GM13976 (cell line): Measurements from ENCODE around the gene CTRB1.
A peak's percentile ranks its signal among the peaks of the same experiment; 100 is the strongest.

Experiments
- DNase-seq: peaks from one replicate; pipeline ENCODE4 v3.0.0; 2012; ENCODE audit warnings: low spot score
- in situ Hi-C: fragments of 300-500 bp; cut with MboI; formaldehyde crosslinking; loops from one replicate; pipeline ENCODE4 v1.12.0; 2022; ENCODE audit warnings: low sequenced_read_pairs, mixed read lengths, inconsistent platforms; ENCODE audit not compliant: unreplicated experiment
- TF ChIP-seq, protein P1 (sequence below): IDR thresholded peaks from 2 replicates; pipeline ENCODE4 v1.5.1; 2012; ENCODE audit warnings: borderline replicate concordance, mild to moderate bottlenecking; ENCODE audit not compliant: insufficient read depth; ENCODE audit errors: extremely low read depth, missing control alignments, control extremely low read depth

The CTRB1 gene

DNA sequence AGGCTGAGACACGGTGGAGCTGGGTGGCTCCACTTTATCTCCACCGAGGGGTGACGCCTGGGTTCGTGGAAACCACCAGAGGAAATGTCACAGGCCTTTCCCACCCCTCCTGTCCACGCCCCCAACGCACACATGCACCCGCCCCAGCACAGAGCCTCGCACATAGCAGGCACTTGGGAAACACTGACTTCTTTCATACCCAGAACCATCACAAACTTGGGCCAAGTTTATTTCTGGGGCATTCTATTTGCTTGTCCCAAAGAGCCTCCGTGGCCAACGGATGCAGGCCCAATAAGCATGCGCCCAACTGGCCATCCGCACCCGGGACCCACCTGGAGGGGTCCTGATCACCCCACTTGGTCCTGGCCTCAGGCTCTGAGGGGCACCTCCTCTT, 29.4 kb downstream of the CTRB1 start:
- no peak for DNase-seq
- TF ChIP-seq, protein P1, sequence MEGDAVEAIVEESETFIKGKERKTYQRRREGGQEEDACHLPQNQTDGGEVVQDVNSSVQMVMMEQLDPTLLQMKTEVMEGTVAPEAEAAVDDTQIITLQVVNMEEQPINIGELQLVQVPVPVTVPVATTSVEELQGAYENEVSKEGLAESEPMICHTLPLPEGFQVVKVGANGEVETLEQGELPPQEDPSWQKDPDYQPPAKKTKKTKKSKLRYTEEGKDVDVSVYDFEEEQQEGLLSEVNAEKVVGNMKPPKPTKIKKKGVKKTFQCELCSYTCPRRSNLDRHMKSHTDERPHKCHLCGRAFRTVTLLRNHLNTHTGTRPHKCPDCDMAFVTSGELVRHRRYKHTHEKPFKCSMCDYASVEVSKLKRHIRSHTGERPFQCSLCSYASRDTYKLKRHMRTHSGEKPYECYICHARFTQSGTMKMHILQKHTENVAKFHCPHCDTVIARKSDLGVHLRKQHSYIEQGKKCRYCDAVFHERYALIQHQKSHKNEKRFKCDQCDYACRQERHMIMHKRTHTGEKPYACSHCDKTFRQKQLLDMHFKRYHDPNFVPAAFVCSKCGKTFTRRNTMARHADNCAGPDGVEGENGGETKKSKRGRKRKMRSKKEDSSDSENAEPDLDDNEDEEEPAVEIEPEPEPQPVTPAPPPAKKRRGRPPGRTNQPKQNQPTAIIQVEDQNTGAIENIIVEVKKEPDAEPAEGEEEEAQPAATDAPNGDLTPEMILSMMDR = no peak
- in situ Hi-C loops = no loop called here

DNA sequence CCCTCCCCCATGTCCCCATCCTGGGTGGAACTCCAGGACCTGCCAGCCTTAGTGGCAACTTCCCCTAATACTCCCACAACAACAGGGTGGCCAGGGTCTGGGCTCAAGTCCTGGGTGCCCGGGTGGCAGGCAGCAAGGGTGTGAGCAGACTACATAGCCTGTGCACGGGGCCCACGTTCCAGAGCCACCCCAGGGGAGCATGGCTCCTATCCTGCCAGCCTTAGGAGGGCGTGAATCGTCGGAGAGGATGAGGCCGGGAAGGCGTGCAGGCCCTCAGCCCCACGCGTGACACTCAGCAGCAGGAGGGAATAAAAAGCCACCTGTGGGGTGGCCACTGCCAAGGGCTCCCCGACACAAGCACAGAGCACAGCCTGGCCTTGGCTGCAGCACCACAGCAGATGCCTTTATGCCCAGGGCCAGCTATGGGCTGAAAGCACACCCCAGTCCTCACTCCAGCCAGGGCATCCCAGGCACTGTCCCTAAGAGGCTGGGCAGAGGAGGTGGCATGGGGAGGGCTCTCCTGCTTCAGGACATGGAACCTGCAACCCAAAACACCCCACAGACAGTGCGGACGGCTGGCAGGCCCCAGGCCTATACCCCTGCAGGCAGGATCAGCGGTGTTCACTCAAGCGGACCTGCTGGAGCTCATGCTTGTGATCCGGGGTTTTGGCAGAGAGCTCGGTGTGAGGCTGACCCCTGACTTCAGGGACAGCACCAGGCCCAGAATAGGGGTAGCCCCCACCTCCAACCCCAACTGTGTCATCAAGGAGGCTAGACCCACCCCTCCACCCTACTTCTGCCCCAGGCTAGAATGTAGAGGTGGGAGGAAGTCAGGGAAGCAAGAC, 30.0 kb downstream of the CTRB1 start:
- TF ChIP-seq, protein P1 = no peak
- no peak for DNase-seq
- in situ Hi-C loops = no loop called here

DNA sequence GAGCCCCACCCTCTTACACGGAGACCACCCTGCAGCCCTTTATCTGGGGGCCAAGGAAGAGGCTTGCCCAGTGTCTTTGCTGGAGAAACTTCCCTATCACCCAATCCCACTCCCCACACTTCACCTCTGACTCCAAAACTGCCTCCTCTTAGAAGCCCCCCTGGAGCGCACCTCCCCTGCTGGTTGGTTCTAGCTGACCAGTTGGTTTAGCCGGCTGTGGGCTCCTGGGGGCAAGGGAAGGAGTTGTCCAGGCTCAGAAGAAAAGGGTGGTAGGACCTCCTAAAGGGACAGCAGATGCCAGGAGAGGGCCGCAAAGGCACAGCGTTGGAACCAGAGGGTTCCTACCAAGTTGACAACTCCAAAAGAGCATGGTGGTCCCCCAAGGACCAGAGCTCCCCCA, 30.7 kb downstream of the CTRB1 start:
- DNase-seq = no peak
- in situ Hi-C loops = no loop called here
- TF ChIP-seq, protein P1 = no peak

DNA sequence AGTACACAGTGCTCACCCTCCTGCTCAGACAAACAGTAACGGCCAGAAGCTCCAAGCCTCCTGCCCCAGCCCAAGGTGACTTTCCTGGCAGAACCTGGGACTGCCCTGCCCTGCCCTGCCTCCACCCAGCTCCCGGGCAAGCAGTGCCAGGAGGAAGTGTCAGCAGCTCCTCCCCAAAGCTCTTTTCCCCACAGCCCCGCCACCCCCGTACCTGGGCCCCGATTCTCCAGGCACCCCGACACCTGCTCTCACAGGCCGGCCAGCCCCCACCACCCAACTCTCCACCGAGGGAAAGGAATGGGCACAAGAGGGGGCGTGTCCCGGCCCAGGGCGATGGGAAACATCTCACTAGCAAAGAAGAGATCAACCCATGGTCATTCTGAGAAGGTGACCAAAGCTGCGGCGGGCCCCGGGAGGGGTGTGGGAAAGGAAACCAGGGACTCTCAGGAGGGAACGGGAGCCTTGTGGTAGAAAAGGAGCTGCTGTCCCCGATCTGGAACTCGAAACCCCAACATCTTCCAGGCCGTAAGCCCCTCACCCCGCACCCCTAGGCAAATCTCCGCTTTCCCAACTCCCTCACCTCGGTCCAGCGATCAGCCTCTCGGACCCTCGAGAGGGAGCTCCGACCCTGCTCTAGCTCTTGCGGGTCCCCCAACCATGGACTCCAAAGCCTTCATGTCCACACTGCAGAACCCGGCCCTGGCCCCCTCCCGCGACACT, 31.5 kb downstream of the CTRB1 start:
- in situ Hi-C loops = no loop called here
- TF ChIP-seq, protein P1 = no peak
- DNase-seq = no peak

DNA sequence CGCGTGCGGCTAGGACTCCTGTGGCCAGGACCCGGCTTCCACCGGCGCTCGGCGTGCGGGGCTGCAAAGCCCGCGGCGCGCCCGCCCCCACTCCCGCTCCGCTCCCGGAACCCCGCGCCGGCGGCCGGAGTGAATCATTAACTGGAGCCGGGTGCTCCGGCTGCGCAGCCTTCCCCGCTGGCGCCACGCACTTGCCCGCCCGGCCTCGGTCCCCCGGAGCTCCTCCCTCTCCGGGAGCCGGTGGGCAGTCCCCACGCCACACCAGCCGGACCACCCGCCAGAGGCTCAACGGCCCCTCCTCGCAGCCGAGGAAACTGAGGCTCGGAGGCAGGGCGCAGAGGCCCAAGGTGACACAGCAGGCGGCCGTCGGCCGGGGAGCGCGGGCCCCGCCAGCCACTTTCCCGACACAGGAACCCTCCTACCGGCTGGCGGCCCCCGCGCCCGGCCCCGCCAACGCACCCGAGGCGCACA, 32.1 kb downstream of the CTRB1 start:
- DNase-seq = peak; percentile 70
- in situ Hi-C loops = no loop called here
- TF ChIP-seq, protein P1 = no peak

DNA sequence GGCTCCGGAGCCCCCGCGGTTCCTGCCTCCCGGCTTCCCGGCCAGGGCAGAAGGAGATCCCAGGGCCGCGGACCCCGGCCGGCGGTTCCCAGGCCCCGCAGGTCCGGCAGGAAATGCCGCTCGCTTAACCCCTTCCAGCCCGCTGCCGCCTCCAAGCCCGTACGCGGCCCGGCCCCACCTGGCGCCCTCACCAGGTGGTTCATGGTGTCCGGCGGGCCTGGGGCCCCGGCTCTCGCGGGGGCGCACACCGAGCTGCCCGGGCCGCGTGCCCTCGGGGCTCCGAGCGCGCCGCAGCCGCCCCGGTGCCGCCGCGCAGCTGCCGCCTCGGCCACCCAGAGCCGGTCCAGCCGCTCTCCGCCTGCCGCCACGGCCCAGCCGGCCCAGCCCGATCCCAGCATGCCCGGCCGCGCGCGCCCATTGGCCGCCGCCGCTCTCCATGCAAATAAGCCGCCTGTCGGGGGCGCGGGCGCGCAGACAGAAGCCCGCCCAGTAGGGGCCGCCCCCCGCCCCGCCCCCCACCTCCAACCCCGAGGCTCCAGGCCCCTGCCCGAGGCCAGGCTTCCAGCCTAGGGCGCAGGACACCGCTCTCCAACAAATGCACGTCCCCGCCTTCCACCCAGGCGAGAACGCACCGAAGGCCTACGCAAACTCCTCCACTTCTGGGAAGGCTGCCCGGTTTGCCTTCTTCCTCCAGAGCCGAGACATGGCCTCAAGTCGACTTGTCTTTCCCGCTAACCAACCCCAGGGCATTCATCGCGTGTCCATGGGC, 32.7 kb downstream of the CTRB1 start, which contains the start of gene BCAR1:
Gene BCAR1, minus strand, starts transcription at position 345 of the 769 bp plus-strand sequence. Its CDS starts 142 bp downstream, at position 203.
- peak; percentile 94 for DNase-seq
- TF ChIP-seq, protein P1 = peak; percentile 12
- in situ Hi-C loops = no loop called here
